Chondrocyte (in vitro differentiated cells): ENCODE measurements around the gene PDX1. TPM values are rescaled to one million over a fixed set of nuclear protein-coding genes. Genes with fewer than 3 reads are reported as not detected.

Experiments used
- DNase-seq: peaks from one replicate; pipeline ENCODE4 v3.0.0; 2021; ENCODE audit warnings: mixed read lengths, low spot score
- H3K27ac Mint-ChIP-seq: one replicate; pipeline ENCODE4 v1.8.0; 2021; ENCODE audit warnings: mild to moderate bottlenecking, moderate library complexity, mixed read lengths; ENCODE audit not compliant: unreplicated experiment
- H3K27me3 Mint-ChIP-seq: 2 replicates; pipeline ENCODE4 v1.8.0; 2021; ENCODE audit warnings: low read depth, mixed read lengths
- H3K36me3 Mint-ChIP-seq: 2 replicates; pipeline ENCODE4 v1.8.0; 2021; ENCODE audit warnings: low read depth, mixed read lengths
- H3K4me1 Mint-ChIP-seq: 2 replicates; pipeline ENCODE4 v1.8.0; 2021; ENCODE audit warnings: low read depth, mild to moderate bottlenecking, mixed read lengths
- H3K4me3 Mint-ChIP-seq: one replicate; pipeline ENCODE4 v1.8.0; 2021; ENCODE audit warnings: mild to moderate bottlenecking, moderate library complexity, mixed read lengths; ENCODE audit not compliant: unreplicated experiment
- H3K9me3 Mint-ChIP-seq: 2 replicates; pipeline ENCODE4 v1.8.0; 2021; ENCODE audit warnings: low read depth, mixed read lengths
- CTCF ChIP-seq: fragments of 200-600 bp; sonication (generic); IDR thresholded peaks from 2 replicates; pipeline ENCODE4 v1.5.0; 2021; ENCODE audit warnings: antibody characterized with exemption, mild to moderate bottlenecking, moderate library complexity
- total RNA-seq: library from RNA; stranded (reverse); gene quantifications from 3 replicates; pipeline ENCODE4 v1.2.1, GENCODE V29; 2021

PDX1 gene
- total RNA-seq, 1 donor from 2014 or later, result not detected

- H3K27ac Mint-ChIP-seq, result no peak overlapping the region
- H3K36me3 Mint-ChIP-seq, result peaks cover 6% of the 10 kb centered on the region
- H3K4me1 Mint-ChIP-seq, result no peaks in the 10 kb centered on the region
- no peak for DNase-seq
- peaks cover 84% of the 10 kb centered on the region for H3K27me3 Mint-ChIP-seq
- TF ChIP-seq CTCF, result no peak
- peaks cover 11% of the 10 kb centered on the region for H3K9me3 Mint-ChIP-seq
- H3K4me3 Mint-ChIP-seq, result no peak overlapping the region
Measured at GRCh38 chr13:27927444-27928352, 7.9 kb downstream of the PDX1 start.

- H3K27me3 Mint-ChIP-seq, result peaks cover 80% of the 10 kb centered on the region
- H3K27ac Mint-ChIP-seq, result no peak overlapping the region
- no peak for DNase-seq
- H3K36me3 Mint-ChIP-seq, result peaks cover 6% of the 10 kb centered on the region
- H3K4me3 Mint-ChIP-seq, result no peak overlapping the region
- TF ChIP-seq CTCF, result no peak
- no peaks in the 10 kb centered on the region for H3K4me1 Mint-ChIP-seq
- H3K9me3 Mint-ChIP-seq, result peaks cover 11% of the 10 kb centered on the region
Measured at GRCh38 chr13:27928353-27928804, 8.6 kb downstream of the PDX1 start.

- no peak overlapping the region for H3K4me3 Mint-ChIP-seq
- peaks cover 80% of the 10 kb centered on the region for H3K27me3 Mint-ChIP-seq
- DNase-seq, result no peak
- H3K4me1 Mint-ChIP-seq, result no peaks in the 10 kb centered on the region
- H3K27ac Mint-ChIP-seq, result no peak overlapping the region
- TF ChIP-seq CTCF, result no peak
- H3K9me3 Mint-ChIP-seq, result peaks cover 11% of the 10 kb centered on the region
- H3K36me3 Mint-ChIP-seq, result peaks cover 6% of the 10 kb centered on the region
Measured at GRCh38 chr13:27928805-27929753, 9.3 kb downstream of the PDX1 start.

GRCh38 chr13:27929868-27930267, 10.1 kb downstream of the PDX1 start:
- Mint-ChIP-seq H3K27me3 (peaks cover 77% of the 10 kb centered on the region), H3K4me1 (no peaks in the 10 kb centered on the region), H3K9me3 (peaks cover 11% of the 10 kb centered on the region), H3K27ac (no peak overlapping the region), H3K36me3 (peaks cover 6% of the 10 kb centered on the region), H3K4me3 (no peak overlapping the region)
- no peak for DNase-seq
- no peak for TF ChIP-seq CTCF

- Mint-ChIP-seq H3K27me3 (peaks cover 51% of the 10 kb centered on the region), H3K27ac (no peak overlapping the region), H3K36me3 (peaks cover 2% of the 10 kb centered on the region), H3K4me3 (no peak overlapping the region), H3K9me3 (peaks cover 8% of the 10 kb centered on the region), H3K4me1 (no peaks in the 10 kb centered on the region)
- DNase-seq, result no peak
- no peak for TF ChIP-seq CTCF
Measured at GRCh38 chr13:27933118-27933517, 13.3 kb downstream of the PDX1 start.
